ENCODE results near the gene ADISSP.

Gene ADISSP

DNA sequence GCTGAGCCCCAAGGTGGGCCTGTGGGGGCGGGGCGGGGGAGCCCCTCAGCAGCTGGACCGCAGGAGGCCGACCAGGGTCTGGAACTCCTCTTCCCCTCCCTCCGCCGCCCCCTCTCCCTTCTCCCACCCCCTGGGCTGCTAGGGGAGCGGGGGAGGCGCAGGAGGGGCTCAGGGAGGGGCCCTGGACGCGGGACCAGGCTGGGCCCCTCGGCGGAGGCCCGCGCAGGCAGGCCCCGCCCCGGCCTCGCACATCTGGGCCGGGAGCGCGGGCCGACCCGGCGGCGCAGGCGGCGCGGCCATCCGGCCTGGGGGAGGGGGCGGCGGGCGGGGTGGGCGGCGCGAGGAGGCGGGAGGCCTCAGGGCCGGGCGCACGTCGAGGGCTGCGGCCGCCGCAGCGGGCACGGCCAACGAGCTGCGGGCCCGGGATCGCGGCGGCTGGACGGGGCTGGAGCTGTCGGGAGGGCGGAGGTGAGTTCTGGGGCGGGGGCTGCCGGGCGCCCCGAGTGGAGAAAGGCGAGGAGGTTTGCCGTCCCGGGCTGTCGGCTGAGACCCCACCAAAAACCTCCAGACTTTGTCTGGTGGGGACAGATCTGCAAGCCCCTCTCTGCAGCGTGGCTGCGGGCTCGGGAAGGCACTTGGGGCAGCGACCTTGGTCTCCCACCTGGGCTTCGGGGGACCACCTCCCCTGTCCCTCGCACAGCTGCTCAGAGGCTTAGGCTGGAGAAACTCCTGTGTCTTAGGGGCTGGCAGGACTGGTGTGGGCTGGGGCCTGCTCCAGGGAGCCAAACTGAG is 35.0 kb downstream of the ADISSP start, which contains the start of gene HSPA12B:
Gene HSPA12B (plus strand): TSS at position 359 of the 792 bp plus-strand sequence. CDS start 5,990 bp downstream, outside the sequence.
- H3K9me3 Mint-ChIP-seq = no peaks in the 10 kb centered on the region
- H3K27me3 Mint-ChIP-seq = peaks cover 56% of the 10 kb centered on the region
- ATAC-seq (replicated peaks; ENCODE audit: extremely low read depth, poor library complexity, severe bottlenecking) (no peak), DNase-seq (ENCODE audit: low spot score in 2 of 2) (no peak)
- no peak within 1 kb of the TSS for H3K4me3 Mint-ChIP-seq
- no peaks in the 10 kb centered on the region for H3K36me3 Mint-ChIP-seq (ENCODE audit: insufficient read depth)
- H3K4me1 Mint-ChIP-seq = no peaks in the 10 kb centered on the region
- peak within 1 kb of the TSS; percentile 19 for H3K27ac Mint-ChIP-seq (ENCODE audit: low read depth)

DNA sequence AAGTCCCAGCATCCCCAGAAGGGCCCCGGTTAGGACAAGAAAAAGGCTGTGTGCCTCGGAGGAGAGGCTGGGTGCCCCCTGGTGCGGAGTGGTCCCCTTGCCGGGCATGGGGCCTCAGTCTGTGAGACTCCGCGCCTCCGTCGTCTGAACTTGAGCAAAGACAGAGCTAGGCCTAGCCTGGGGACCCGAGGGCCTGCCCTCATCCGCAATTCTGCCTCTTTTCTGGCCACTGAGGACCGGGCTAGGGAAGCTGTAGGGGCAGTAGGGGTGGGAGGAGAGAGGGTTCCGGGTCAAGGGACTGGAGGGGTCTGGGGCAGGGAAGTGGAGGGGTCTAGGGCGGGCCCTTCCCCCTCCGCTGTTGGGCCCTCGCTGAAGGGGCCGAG is 35.6 kb downstream of the ADISSP start:
- no peaks in the 10 kb centered on the region for H3K9me3 Mint-ChIP-seq
- ATAC-seq (replicated peaks; ENCODE audit: extremely low read depth, poor library complexity, severe bottlenecking) = no peak
- H3K27me3 Mint-ChIP-seq = peaks cover 62% of the 10 kb centered on the region

DNA sequence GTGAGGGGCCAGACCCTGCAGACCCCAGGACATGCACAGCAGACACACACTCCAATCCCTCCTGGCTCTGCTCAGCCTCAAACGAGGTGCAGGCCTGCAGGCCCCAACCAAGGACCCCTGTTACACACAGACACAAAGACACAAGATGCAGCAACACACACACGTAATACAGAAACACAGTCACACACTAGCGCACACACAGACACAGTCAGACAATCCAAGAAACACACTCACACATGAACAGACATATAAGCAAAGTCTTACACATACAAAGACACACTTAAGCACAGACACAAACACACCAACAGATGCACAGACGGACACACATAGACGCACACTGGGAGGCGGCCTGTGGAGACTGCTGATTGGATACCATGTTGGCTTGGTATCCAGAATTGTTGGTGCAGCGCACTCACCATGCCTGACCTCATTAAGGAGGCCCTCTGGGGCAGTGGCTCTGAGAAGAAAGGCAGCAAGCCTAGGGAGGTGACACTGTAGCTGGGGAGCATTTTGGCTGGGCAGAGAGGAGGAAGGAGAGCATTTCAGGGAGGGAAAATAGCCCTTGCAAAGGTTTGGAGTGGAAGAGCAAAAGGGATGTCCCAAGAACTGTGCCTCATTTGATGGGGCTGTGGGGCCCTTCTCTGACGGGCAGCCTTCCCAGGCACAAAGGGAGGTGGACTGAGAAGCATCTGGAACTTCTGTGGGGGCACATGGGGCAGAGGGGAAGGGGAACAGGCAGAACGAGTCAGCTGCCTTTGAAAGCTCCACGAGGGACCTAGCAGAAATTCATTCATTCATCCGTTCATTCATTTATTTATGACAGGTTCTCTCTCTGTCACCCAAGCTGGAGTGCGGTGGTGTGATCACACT is 36.5 kb downstream of the ADISSP start:
- no peaks in the 10 kb centered on the region for H3K4me1 Mint-ChIP-seq
- H3K4me3 Mint-ChIP-seq = no peak overlapping the region
- DNase-seq (ENCODE audit: low spot score in 2 of 2) = no peak
- no peaks in the 10 kb centered on the region for H3K9me3 Mint-ChIP-seq
- no peak for ATAC-seq (replicated peaks; ENCODE audit: extremely low read depth, poor library complexity, severe bottlenecking)
- peaks cover 69% of the 10 kb centered on the region for H3K27me3 Mint-ChIP-seq
- H3K36me3 Mint-ChIP-seq (ENCODE audit: insufficient read depth) = no peaks in the 10 kb centered on the region
- no peak overlapping the region for H3K27ac Mint-ChIP-seq (ENCODE audit: low read depth)

More for the DNA sequence above, 35.6 kb downstream of the ADISSP start:
- no peaks in the 10 kb centered on the region for H3K4me1 Mint-ChIP-seq
- no peak overlapping the region for H3K27ac Mint-ChIP-seq (ENCODE audit: low read depth)
- no peak for DNase-seq (ENCODE audit: low spot score in 2 of 2)
- no peak overlapping the region for H3K4me3 Mint-ChIP-seq
- no peaks in the 10 kb centered on the region for H3K36me3 Mint-ChIP-seq (ENCODE audit: insufficient read depth)

- no peak overlapping the region for H3K27ac Mint-ChIP-seq (ENCODE audit: low read depth)
- no peak for ATAC-seq (replicated peaks; ENCODE audit: extremely low read depth, poor library complexity, severe bottlenecking)
- no peak for DNase-seq (ENCODE audit: low spot score in 2 of 2)
- no peaks in the 10 kb centered on the region for H3K4me1 Mint-ChIP-seq
- H3K9me3 Mint-ChIP-seq = no peaks in the 10 kb centered on the region
- peaks cover 78% of the 10 kb centered on the region for H3K27me3 Mint-ChIP-seq
- H3K4me3 Mint-ChIP-seq = no peak overlapping the region
- H3K36me3 Mint-ChIP-seq (ENCODE audit: insufficient read depth) = no peaks in the 10 kb centered on the region
These were observed 37.6 kb downstream of the ADISSP start for GRCh38 chr20:3729811-3730540.

DNA sequence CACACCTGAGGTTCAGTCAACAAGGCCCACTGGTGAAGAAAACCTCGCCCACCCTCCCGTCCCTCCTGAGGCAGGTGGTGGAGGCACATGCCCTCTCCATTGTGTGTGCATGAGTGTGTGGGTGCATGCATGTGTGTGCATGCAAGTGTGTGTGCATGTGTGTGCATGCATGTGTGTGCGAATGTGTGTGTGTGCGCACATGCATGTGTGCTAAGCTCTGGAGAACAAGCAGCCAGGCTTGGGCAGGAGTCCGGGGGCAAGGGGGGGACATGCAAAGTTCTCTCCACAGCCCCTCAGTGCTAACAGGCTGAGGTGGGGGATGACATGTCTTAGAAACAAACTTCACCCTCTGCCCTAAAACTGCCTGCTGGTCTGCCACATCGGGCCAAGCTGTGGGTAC is 38.2 kb downstream of the ADISSP start:
- DNase-seq (ENCODE audit: low spot score in 2 of 2) = no peak
- no peak overlapping the region for H3K27ac Mint-ChIP-seq (ENCODE audit: low read depth)
- H3K9me3 Mint-ChIP-seq = no peaks in the 10 kb centered on the region
- H3K36me3 Mint-ChIP-seq (ENCODE audit: insufficient read depth) = no peaks in the 10 kb centered on the region
- ATAC-seq (replicated peaks; ENCODE audit: extremely low read depth, poor library complexity, severe bottlenecking) = no peak
- H3K27me3 Mint-ChIP-seq = peaks cover 84% of the 10 kb centered on the region
- no peak overlapping the region for H3K4me3 Mint-ChIP-seq
- H3K4me1 Mint-ChIP-seq = no peaks in the 10 kb centered on the region

DNA sequence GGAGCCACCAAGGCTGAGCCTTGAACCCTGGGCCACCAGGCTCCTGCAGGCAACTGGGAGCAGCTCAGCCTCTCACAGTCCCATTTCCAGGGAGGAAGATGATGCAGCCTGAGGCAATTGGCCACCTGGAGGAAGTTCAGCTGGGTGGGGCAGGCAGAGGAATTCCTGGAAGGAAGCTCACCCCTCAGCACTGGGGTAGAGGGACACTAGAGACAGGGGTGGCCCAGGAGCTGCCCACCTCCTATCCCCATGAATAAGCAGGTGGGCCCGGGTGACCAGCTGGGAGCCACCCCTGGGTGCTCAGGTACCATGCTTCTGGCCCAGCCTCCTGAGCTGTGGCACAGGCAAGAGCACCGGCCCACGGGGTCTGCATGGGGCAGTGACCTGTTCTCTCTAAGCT is 38.7 kb downstream of the ADISSP start:
- Mint-ChIP-seq H3K9me3 (no peaks in the 10 kb centered on the region), H3K4me1 (no peaks in the 10 kb centered on the region), H3K4me3 (no peak overlapping the region), H3K27me3 (peaks cover 86% of the 10 kb centered on the region), H3K27ac (ENCODE audit: low read depth) (no peak overlapping the region), H3K36me3 (ENCODE audit: insufficient read depth) (no peaks in the 10 kb centered on the region)
- DNase-seq (ENCODE audit: low spot score in 2 of 2) = no peak
- no peak for ATAC-seq (replicated peaks; ENCODE audit: extremely low read depth, poor library complexity, severe bottlenecking)

GRCh38 chr20:3728354-3728753 is 39.2 kb downstream of the ADISSP start:
- ATAC-seq (replicated peaks; ENCODE audit: extremely low read depth, poor library complexity, severe bottlenecking) (no peak), DNase-seq (ENCODE audit: low spot score in 2 of 2) (no peak)
- H3K9me3 Mint-ChIP-seq = no peaks in the 10 kb centered on the region
- no peak overlapping the region for H3K4me3 Mint-ChIP-seq
- H3K4me1 Mint-ChIP-seq = no peaks in the 10 kb centered on the region
- peaks cover 82% of the 10 kb centered on the region for H3K27me3 Mint-ChIP-seq
- no peaks in the 10 kb centered on the region for H3K36me3 Mint-ChIP-seq (ENCODE audit: insufficient read depth)
- no peak overlapping the region for H3K27ac Mint-ChIP-seq (ENCODE audit: low read depth)

- H3K36me3 Mint-ChIP-seq (ENCODE audit: insufficient read depth) = no peaks in the 10 kb centered on the region
- H3K4me3 Mint-ChIP-seq = no peak overlapping the region
- no peaks in the 10 kb centered on the region for H3K4me1 Mint-ChIP-seq
- H3K27me3 Mint-ChIP-seq = peaks cover 83% of the 10 kb centered on the region
- DNase-seq (ENCODE audit: low spot score in 2 of 2) (no peak), ATAC-seq (replicated peaks; ENCODE audit: extremely low read depth, poor library complexity, severe bottlenecking) (no peak)
- no peaks in the 10 kb centered on the region for H3K9me3 Mint-ChIP-seq
- no peak overlapping the region for H3K27ac Mint-ChIP-seq (ENCODE audit: low read depth)
These were observed 40.0 kb downstream of the ADISSP start for GRCh38 chr20:3727401-3728021.

GRCh38 chr20:3724356-3724755 is 43.2 kb downstream of the ADISSP start:
- DNase-seq (ENCODE audit: low spot score in 2 of 2) = no peak
- Mint-ChIP-seq H3K4me3 (no peak overlapping the region), H3K36me3 (ENCODE audit: insufficient read depth) (no peaks in the 10 kb centered on the region), H3K27ac (ENCODE audit: low read depth) (peak overlapping the region; percentile 29), H3K9me3 (no peaks in the 10 kb centered on the region), H3K27me3 (peaks cover 88% of the 10 kb centered on the region), H3K4me1 (no peaks in the 10 kb centered on the region)
- ATAC-seq (replicated peaks; ENCODE audit: extremely low read depth, poor library complexity, severe bottlenecking) = no peak

- Mint-ChIP-seq H3K9me3 (no peaks in the 10 kb centered on the region), H3K27ac (ENCODE audit: low read depth) (no peak overlapping the region), H3K4me3 (no peak overlapping the region), H3K36me3 (ENCODE audit: insufficient read depth) (no peaks in the 10 kb centered on the region), H3K27me3 (peaks cover 88% of the 10 kb centered on the region), H3K4me1 (no peaks in the 10 kb centered on the region)
- DNase-seq (ENCODE audit: low spot score in 2 of 2) = no peak
- ATAC-seq (replicated peaks; ENCODE audit: extremely low read depth, poor library complexity, severe bottlenecking) = no peak
These were observed 44.3 kb downstream of the ADISSP start for GRCh38 chr20:3723284-3723683.

DNA sequence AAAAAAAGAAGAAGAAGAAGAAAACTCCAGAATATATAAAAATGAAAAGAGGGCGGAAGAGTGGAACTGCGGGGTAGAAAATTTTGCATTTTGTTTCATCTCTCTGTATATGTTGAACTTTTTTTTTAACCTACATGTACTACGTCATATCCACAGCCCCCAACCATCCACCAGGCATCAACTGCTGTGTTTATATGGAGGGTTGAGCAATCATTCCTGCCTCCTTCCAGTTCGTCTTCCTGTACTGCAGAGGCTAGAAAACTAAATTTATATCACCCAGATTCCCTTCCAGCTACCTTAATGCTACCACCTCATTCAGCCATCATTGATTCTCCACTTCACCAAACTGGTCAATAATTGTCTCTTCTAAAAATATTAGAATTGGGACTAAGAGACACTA is 45.6 kb downstream of the ADISSP start:
- no peaks in the 10 kb centered on the region for H3K4me1 Mint-ChIP-seq
- no peaks in the 10 kb centered on the region for H3K36me3 Mint-ChIP-seq (ENCODE audit: insufficient read depth)
- no peaks in the 10 kb centered on the region for H3K9me3 Mint-ChIP-seq
- no peak overlapping the region for H3K4me3 Mint-ChIP-seq
- H3K27ac Mint-ChIP-seq (ENCODE audit: low read depth) = no peak overlapping the region
- DNase-seq (ENCODE audit: low spot score in 2 of 2) (no peak), ATAC-seq (replicated peaks; ENCODE audit: extremely low read depth, poor library complexity, severe bottlenecking) (no peak)
- H3K27me3 Mint-ChIP-seq = peaks cover 88% of the 10 kb centered on the region

DNA sequence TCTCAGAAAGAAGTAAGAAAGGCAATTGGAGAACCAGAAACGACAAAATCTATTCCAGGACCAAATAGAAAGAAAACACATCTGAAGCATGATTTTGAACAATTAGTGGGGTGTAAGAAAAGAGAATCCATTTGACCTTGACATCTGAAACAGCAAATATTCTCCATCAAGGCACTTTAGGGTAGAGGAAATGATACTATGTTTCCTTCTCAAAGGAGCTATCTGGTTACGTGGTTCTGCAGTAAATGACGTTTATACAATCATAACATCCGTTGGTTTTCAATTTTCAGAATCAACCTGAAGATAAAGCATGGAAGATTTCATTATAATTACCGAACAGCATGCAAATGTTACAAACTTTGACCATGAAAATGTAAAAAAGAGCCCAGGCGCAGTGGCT is 46.9 kb downstream of the ADISSP start:
- H3K9me3 Mint-ChIP-seq = no peaks in the 10 kb centered on the region
- no peaks in the 10 kb centered on the region for H3K4me1 Mint-ChIP-seq
- no peak overlapping the region for H3K4me3 Mint-ChIP-seq
- H3K27me3 Mint-ChIP-seq = peaks cover 84% of the 10 kb centered on the region
- no peak overlapping the region for H3K27ac Mint-ChIP-seq (ENCODE audit: low read depth)
- ATAC-seq (replicated peaks; ENCODE audit: extremely low read depth, poor library complexity, severe bottlenecking) (no peak), DNase-seq (ENCODE audit: low spot score in 2 of 2) (no peak)
- H3K36me3 Mint-ChIP-seq (ENCODE audit: insufficient read depth) = no peaks in the 10 kb centered on the region
